Neural progenitor cell (in vitro differentiated cells): ENCODE results near the gene IL31.

Experiments used
- CTCF ChIP-seq: fragments of 200-600 bp; sonication (generic); IDR thresholded peaks from 2 replicates; pipeline ENCODE4 v1.5.1; 2017; ENCODE audit warnings: antibody characterized with exemption, mild to moderate bottlenecking
- EZH2 ChIP-seq: fragments of 200-600 bp; sonication (generic); IDR thresholded peaks from 2 replicates; pipeline ENCODE4 v1.6.1; 2017; ENCODE audit warnings: antibody characterized with exemption, mild to moderate bottlenecking, moderate library complexity
- EZH2phosphoT487 ChIP-seq: fragments of 200-600 bp; sonication (generic); IDR thresholded peaks from 2 replicates; pipeline ENCODE4 v1.6.1; 2017; ENCODE audit warnings: antibody characterized with exemption

GRCh38 chr12:122168492-122168891 lies 5.5 kb downstream of the IL31 start:
- TF ChIP-seq CTCF: no peak
- no peak for TF ChIP-seq EZH2
- TF ChIP-seq EZH2phosphoT487: no peak
